Neuron (in vitro differentiated cells): Measurements from ENCODE around the gene ZMYND12.

Experiments used
- H2AFZ ChIP-seq: one replicate; pipeline ENCODE4 v1.6.1; 2013; ENCODE audit warnings: low read depth, mild to moderate bottlenecking, inconsistent platforms, low read length, moderate library complexity
- H3K27me3 ChIP-seq: one replicate; pipeline ENCODE4 v1.6.1; 2013; ENCODE audit warnings: low read length; ENCODE audit not compliant: insufficient read depth
- H3K36me3 ChIP-seq: one replicate; pipeline ENCODE4 v1.6.1; 2013; ENCODE audit warnings: low read length; ENCODE audit not compliant: insufficient read depth
- H3K4me1 ChIP-seq: one replicate; pipeline ENCODE4 v1.6.1; 2013; ENCODE audit warnings: low read length; ENCODE audit not compliant: insufficient read depth
- H3K4me3 ChIP-seq: 2 replicates; pipeline ENCODE4 v1.5.1; 2013; ENCODE audit warnings: mild to moderate bottlenecking, low read length, moderate library complexity
- H3K9me3 ChIP-seq: one replicate; pipeline ENCODE4 v1.6.1; 2013; ENCODE audit warnings: low read length

Gene ZMYND12

GRCh38 chr1:42430286-42431135 lies 25.3 kb downstream of the ZMYND12 start:
- Histone ChIP-seq H3K27me3 (no peaks in the 10 kb centered on the region), H2AFZ (no peak overlapping the region), H3K4me3 (no peak overlapping the region), H3K4me1 (no peaks in the 10 kb centered on the region), H3K36me3 (no peaks in the 10 kb centered on the region), H3K9me3 (no peaks in the 10 kb centered on the region)

DNA sequence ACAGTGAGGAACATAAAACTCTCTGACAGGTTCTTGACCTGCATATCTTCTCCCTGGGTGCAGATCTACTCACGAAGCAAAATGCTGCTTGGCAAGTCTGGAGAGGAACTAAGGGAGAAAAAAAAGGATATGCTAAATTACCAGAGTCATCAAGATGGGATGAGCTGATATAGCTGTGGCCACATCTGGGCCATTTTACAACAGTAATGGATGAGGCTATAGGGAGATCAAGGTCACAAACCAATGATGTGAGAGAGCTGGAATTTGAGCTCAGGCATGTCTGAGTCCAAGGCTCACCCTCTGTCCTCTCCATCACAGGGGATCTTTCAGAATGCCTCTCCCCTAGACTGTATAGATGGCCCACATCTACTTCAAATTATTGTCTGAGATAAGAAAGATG lies 26.2 kb downstream of the ZMYND12 start:
- H2AFZ ChIP-seq, result no peak overlapping the region
- H3K4me1 ChIP-seq, result no peaks in the 10 kb centered on the region
- no peak overlapping the region for H3K4me3 ChIP-seq
- no peaks in the 10 kb centered on the region for H3K9me3 ChIP-seq
- no peaks in the 10 kb centered on the region for H3K27me3 ChIP-seq
- no peaks in the 10 kb centered on the region for H3K36me3 ChIP-seq

GRCh38 chr1:42427240-42427639 lies 28.6 kb downstream of the ZMYND12 start:
- Histone ChIP-seq H2AFZ (no peak overlapping the region), H3K4me1 (peaks cover 14% of the 10 kb centered on the region), H3K27me3 (no peaks in the 10 kb centered on the region), H3K9me3 (no peaks in the 10 kb centered on the region), H3K36me3 (no peaks in the 10 kb centered on the region), H3K4me3 (no peak overlapping the region)

GRCh38 chr1:42424201-42424600 lies 31.6 kb downstream of the ZMYND12 start:
- Histone ChIP-seq H3K27me3 (no peaks in the 10 kb centered on the region), H3K4me1 (peaks cover 26% of the 10 kb centered on the region), H2AFZ (no peak overlapping the region), H3K9me3 (no peaks in the 10 kb centered on the region), H3K4me3 (no peak overlapping the region), H3K36me3 (no peaks in the 10 kb centered on the region)

- no peaks in the 10 kb centered on the region for H3K9me3 ChIP-seq
- H3K27me3 ChIP-seq, result no peaks in the 10 kb centered on the region
- H3K4me1 ChIP-seq, result peaks cover 28% of the 10 kb centered on the region
- no peak overlapping the region for H3K4me3 ChIP-seq
- H2AFZ ChIP-seq, result no peak overlapping the region
- H3K36me3 ChIP-seq, result no peaks in the 10 kb centered on the region
Measured at GRCh38 chr1:42423681-42424080, 32.1 kb downstream of the ZMYND12 start.

DNA sequence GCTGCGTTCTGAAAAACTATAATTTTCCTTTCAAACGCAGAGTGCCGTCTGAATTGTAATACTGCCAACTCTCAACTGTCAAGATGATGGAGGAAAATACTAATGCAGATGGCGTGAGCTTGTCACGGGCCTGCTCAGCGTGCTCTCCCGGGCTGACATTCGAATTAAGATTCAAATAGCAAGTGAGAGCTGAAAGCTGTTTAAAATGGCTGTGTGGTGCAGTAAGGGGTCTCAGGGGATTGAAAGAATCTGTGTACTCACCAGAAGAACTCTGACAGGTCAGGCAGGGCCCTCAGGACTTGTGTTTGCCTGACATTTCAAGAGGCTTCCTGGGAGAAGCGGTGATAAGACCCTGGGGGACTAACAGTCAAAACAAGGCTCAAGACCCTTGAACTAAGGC lies 33.1 kb downstream of the ZMYND12 start:
- Histone ChIP-seq H3K9me3 (no peaks in the 10 kb centered on the region), H3K4me1 (peaks cover 30% of the 10 kb centered on the region), H2AFZ (no peak overlapping the region), H3K27me3 (no peaks in the 10 kb centered on the region), H3K36me3 (no peaks in the 10 kb centered on the region), H3K4me3 (no peak overlapping the region)

DNA sequence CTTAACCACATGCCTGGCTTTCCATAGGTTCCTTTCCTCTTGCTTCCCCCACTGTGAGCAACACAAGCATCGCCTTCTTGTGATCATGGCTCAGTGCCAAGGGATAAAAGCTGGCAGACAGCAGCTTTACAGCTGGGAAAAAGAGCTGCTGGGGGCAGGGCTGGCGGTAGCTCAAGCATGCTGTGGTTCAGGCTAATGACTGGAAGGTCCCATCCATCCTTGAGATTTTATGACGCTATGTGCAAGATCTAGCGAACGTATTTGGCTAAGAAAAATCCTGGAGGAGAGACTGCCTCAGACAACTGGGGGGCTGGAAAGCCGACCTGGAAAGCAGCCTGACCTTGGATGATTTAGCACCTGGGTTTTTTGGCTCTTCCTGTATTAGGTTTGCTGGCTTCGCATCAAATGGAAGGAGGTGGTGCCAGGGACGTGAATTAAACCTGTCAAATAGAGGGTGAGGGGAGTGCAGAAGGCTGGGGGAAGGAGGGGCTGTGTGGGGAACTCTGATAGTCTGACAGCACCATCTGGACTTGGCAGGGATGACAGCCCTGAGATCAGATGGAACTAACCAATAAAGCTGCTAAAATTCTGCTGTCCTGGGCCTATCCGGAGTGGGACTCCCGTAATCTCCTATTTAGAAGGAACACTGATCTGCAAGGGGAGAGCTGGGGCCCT lies 34.8 kb downstream of the ZMYND12 start:
- peaks cover 30% of the 10 kb centered on the region for H3K4me1 ChIP-seq
- H3K27me3 ChIP-seq, result no peaks in the 10 kb centered on the region
- no peak overlapping the region for H3K4me3 ChIP-seq
- no peak overlapping the region for H2AFZ ChIP-seq
- no peaks in the 10 kb centered on the region for H3K9me3 ChIP-seq
- no peaks in the 10 kb centered on the region for H3K36me3 ChIP-seq

DNA sequence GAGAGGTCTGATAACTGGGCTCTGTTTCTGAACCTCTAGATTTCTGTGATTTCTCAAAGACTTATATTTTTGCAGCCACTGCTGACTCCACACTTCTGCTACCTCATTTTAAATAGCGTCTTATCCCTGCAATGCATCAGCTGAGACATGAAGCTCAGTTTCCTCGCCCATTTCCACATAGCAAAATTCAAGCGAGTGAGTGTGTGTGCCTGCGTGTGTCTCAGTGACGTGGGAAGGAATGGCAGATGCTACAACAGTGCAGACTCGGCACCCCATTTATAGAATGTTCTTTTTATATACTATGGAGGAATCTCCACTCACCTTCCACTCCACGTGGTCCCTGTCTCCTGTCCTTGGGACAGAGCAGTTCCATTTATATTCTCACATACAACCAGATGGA lies 35.7 kb downstream of the ZMYND12 start:
- H3K4me3 ChIP-seq, result no peak overlapping the region
- H3K27me3 ChIP-seq, result no peaks in the 10 kb centered on the region
- no peaks in the 10 kb centered on the region for H3K9me3 ChIP-seq

GRCh38 chr1:42419126-42419821 lies 36.5 kb downstream of the ZMYND12 start:
- Histone ChIP-seq H3K27me3 (no peaks in the 10 kb centered on the region), H2AFZ (no peak overlapping the region), H3K4me1 (peaks cover 30% of the 10 kb centered on the region), H3K36me3 (no peaks in the 10 kb centered on the region), H3K4me3 (no peak overlapping the region), H3K9me3 (no peaks in the 10 kb centered on the region)

More for the DNA sequence above, 35.7 kb downstream of the ZMYND12 start:
- no peak overlapping the region for H2AFZ ChIP-seq
- no peaks in the 10 kb centered on the region for H3K36me3 ChIP-seq
- peaks cover 30% of the 10 kb centered on the region for H3K4me1 ChIP-seq

DNA sequence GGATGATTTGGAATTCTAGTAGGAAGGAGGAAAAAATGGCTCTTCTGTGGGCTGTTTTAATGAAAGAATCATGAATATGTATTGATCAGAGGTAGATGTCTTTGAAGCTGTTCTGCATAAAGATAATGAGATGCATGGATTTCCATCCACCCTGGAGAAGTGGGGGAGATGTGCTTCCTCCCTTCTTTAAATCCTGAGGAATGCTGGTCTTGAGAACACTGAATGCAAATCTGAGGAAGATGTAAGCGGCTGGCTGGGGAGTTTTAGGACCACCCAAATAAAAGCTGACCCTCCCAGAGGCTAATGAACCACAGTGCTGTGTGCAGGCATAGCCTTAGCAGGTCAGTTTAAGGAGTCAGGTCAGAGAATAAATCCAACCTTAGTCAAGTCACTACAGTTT lies 37.3 kb downstream of the ZMYND12 start:
- Histone ChIP-seq H3K9me3 (no peaks in the 10 kb centered on the region), H3K27me3 (no peaks in the 10 kb centered on the region), H3K4me1 (peaks cover 28% of the 10 kb centered on the region), H2AFZ (no peak overlapping the region), H3K36me3 (no peaks in the 10 kb centered on the region), H3K4me3 (no peak overlapping the region)

DNA sequence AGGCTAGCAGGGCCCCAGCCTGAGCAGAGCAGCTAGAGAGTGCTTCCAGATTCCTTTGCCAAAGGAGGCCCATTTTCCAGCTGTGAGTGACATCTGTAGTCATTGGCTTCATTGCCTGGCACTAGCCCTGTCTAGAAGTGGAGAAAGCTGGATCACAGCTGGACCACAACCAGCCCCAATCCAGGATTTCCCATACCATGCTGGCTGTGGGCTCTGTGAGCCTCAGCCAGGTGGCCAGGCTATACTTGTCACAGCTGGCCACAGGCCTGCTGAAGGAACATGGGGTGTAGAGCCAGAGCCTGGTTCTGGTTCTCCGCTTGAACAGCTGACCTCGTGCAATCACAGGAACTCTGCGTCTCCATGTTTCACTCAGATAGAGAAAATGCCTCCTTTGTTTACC lies 38.7 kb downstream of the ZMYND12 start:
- no peak overlapping the region for H2AFZ ChIP-seq
- H3K9me3 ChIP-seq, result no peaks in the 10 kb centered on the region
- no peak overlapping the region for H3K4me3 ChIP-seq
- no peaks in the 10 kb centered on the region for H3K27me3 ChIP-seq
- peaks cover 14% of the 10 kb centered on the region for H3K4me1 ChIP-seq
- H3K36me3 ChIP-seq, result no peaks in the 10 kb centered on the region

DNA sequence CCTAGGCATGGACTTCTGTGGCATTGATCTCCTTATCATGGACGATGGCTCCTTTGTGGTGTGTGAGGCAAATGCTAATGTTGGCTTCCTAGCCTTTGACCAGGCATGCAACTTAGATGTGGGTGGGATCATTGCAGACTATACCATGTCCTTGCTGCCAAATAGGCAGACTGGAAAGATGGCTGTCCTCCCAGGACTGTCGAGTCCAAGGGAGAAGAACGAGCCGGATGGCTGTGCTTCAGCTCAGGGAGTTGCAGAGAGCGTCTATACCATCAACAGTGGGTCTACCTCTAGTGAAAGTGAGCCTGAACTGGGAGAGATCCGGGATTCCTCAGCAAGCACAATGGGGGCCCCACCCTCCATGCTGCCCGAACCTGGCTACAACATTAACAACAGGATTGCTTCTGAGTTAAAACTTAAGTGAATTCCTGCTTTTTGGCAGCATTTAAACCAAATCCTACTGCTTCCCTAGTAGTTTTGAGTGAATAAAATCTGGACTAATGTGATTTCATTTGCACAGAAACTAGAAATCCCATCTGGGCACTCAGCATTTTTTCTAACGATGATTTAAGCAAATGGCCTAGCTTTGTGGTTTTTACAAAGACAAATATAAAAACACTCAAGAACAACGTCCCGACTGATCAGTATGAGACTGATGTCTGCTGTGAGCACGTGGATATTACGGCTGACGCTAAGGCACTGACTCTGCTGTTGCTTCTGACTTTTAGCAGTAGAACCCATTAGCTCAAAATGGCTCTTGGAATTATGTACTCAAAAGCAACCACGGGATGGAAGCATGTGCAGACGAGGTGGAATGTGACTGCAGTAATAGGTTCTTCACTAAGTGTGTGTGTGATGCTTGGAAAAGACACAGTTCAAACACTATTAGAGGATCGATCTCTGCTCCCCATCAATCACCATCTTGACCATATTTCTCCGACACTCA lies 41.0 kb downstream of the ZMYND12 start:
- Histone ChIP-seq H3K4me3 (no peak overlapping the region), H3K4me1 (peaks cover 3% of the 10 kb centered on the region), H3K9me3 (no peaks in the 10 kb centered on the region), H2AFZ (no peak overlapping the region), H3K27me3 (no peaks in the 10 kb centered on the region), H3K36me3 (no peaks in the 10 kb centered on the region)
